H1 (cell line): ENCODE data around the gene MGST3. TPM values are rescaled to one million over a fixed set of nuclear protein-coding genes. Genes with fewer than 3 reads are reported as not detected.

Source experiments
- CTCF ChIA-PET: fragments of 300-600 bp; sonication (Branson Sonifier 250); formaldehyde crosslinking; loops from one replicate; lab custom pipeline; 2021; ENCODE audit not compliant: partially characterized antibody; lab: Charles Lee
- POLR2A ChIA-PET: fragments of 300-600 bp; sonication (Branson Sonifier 250); formaldehyde crosslinking; loops from one replicate; lab custom pipeline; 2021; ENCODE audit warnings: inconsistent platforms; ENCODE audit not compliant: partially characterized antibody; lab: Charles Lee
- DNase-seq, 2 experiments: peaks; one replicate each; pipeline versions ENCODE4 v3.0.0 to v3.0.0-alpha.2; 2010 to 2022; ENCODE audit warnings: low spot score in 2 of 2, low read depth in 1 of 2, mixed read lengths in 1 of 2
- FAIRE-seq: peaks from 2 replicates; lab custom pipeline; 2011; peaks lifted over from hg19 to GRCh38; lab: Jason Lieb, UNC
- H2AFZ ChIP-seq: 2 replicates; pipeline ENCODE4 v1.8.1; 2012; ENCODE audit warnings: low read length, inconsistent platforms
- H2AK5ac ChIP-seq: 2 replicates; pipeline ENCODE4 v1.6.1; 2013; ENCODE audit warnings: low read depth, low read length
- H2BK120ac ChIP-seq: replicated peaks from 2 replicates; pipeline ENCODE3; 2013; ENCODE audit warnings: low read depth, low read length, inconsistent platforms
- H2BK12ac ChIP-seq: 2 replicates; pipeline ENCODE4 v1.6.1; 2013; ENCODE audit warnings: low read depth, low read length
- H2BK15ac ChIP-seq: 2 replicates; pipeline ENCODE4 v1.6.1; 2013; ENCODE audit warnings: low read length
- H2BK20ac ChIP-seq: 2 replicates; pipeline ENCODE4 v1.6.1; 2013; ENCODE audit warnings: low read length
- H2BK5ac ChIP-seq: 2 replicates; pipeline ENCODE4 v1.6.1; 2013; ENCODE audit warnings: low read depth, low read length
- H3K14ac ChIP-seq: 2 replicates; pipeline ENCODE4 v1.6.1; 2013; ENCODE audit warnings: inconsistent platforms; ENCODE audit not compliant: insufficient read length
- H3K18ac ChIP-seq: 2 replicates; pipeline ENCODE4 v1.6.1; 2013; ENCODE audit warnings: low read length; ENCODE audit errors: extremely low read depth
- H3K23ac ChIP-seq: 2 replicates; pipeline ENCODE4 v1.6.1; 2013; ENCODE audit warnings: inconsistent platforms; ENCODE audit not compliant: insufficient read length
- H3K23me2 ChIP-seq: 2 replicates; pipeline ENCODE4 v1.6.1; 2013; ENCODE audit warnings: low read depth, low read length
- H3K27ac ChIP-seq: 2 replicates; pipeline ENCODE4 v1.6.1; 2011; ENCODE audit warnings: low read depth, low read length, inconsistent platforms
- H3K27me3 ChIP-seq, 4 experiments: replicated peaks in 1 of 4; 1 replicate in 1 of 4; 2 replicates in 3 of 4; pipeline versions ENCODE4 v1.6.1 to v1.8.1; 2011 to 2013; ENCODE audit warnings: low read length in 3 of 4, mild to moderate bottlenecking in 3 of 4, inconsistent platforms in 2 of 4, mixed read lengths in 2 of 4, moderate library complexity in 1 of 4; ENCODE audit not compliant: control insufficient read depth in 3 of 4, insufficient read depth in 3 of 4; ENCODE audit errors: extremely low read depth in 1 of 4
- H3K36me3 ChIP-seq, 4 experiments: 2 replicates each; pipeline versions ENCODE4 v1.6.1 to v1.8.1; 2011 to 2013; ENCODE audit warnings: mild to moderate bottlenecking in 4 of 4, low read length in 3 of 4, moderate library complexity in 2 of 4, control low read depth in 1 of 4, inconsistent platforms in 1 of 4; ENCODE audit not compliant: insufficient read depth in 4 of 4, control insufficient read depth in 2 of 4
- H3K4ac ChIP-seq: replicated peaks from 2 replicates; pipeline ENCODE3; 2013; ENCODE audit warnings: low read length, low read depth, mixed read lengths, inconsistent platforms; ENCODE audit not compliant: insufficient read length
- H3K4me1 ChIP-seq, 4 experiments: replicated peaks in 1 of 4; 1 replicate in 1 of 4; 2 replicates in 3 of 4; pipeline versions ENCODE4 v1.6.1 to v1.8.1; 2011 to 2013; ENCODE audit warnings: low read length in 3 of 4, inconsistent platforms in 2 of 4, mixed read lengths in 1 of 4; ENCODE audit not compliant: insufficient read depth in 4 of 4, control insufficient read depth in 3 of 4
- H3K4me2 ChIP-seq, 2 experiments: 2 replicates each; pipeline versions ENCODE4 v1.6.1 to v1.8.1; 2011 to 2013; ENCODE audit warnings: low read depth in 2 of 2, low read length in 2 of 2, control low read depth in 1 of 2, inconsistent platforms in 1 of 2, mild to moderate bottlenecking in 1 of 2; ENCODE audit not compliant: insufficient read depth in 1 of 2
- H3K4me3 ChIP-seq, 4 experiments: fragments of 200-600, 300-600 bp in 1 of 4; sonication (generic), shearing (Covaris generic), sonication (Bioruptor Twin) in 1 of 4; 2 replicates each; pipeline versions ENCODE4 v1.5.1 to v1.8.1; 2011 to 2016; ENCODE audit warnings: low read length in 4 of 4, low read depth in 3 of 4, control low read depth in 2 of 4, inconsistent platforms in 2 of 4, mild to moderate bottlenecking in 2 of 4, mixed read lengths in 1 of 4, moderate library complexity in 1 of 4; ENCODE audit not compliant: insufficient read depth in 2 of 4; ENCODE audit errors: extremely low read depth in 1 of 4
- H3K56ac ChIP-seq: replicated peaks from 2 replicates; pipeline ENCODE3; 2013; ENCODE audit warnings: low read depth, mild to moderate bottlenecking, mixed read lengths, low read length, inconsistent platforms; ENCODE audit not compliant: insufficient read length
- H3K79me1 ChIP-seq: 2 replicates; pipeline ENCODE4 v1.6.1; 2013; ENCODE audit warnings: low read depth, low read length, control low read depth
- H3K79me2 ChIP-seq, 2 experiments: 2 replicates each; pipeline versions ENCODE4 v1.6.1 to v1.8.1; 2012 to 2013; ENCODE audit warnings: low read length in 2 of 2, mild to moderate bottlenecking in 2 of 2, inconsistent platforms in 1 of 2; ENCODE audit not compliant: insufficient read depth in 2 of 2, control insufficient read depth in 1 of 2
- H3K9ac ChIP-seq, 4 experiments: replicated peaks in 1 of 4; 1 replicate in 1 of 4; 2 replicates in 3 of 4; pipeline versions ENCODE4 v1.6.1 to v1.8.1; 2011 to 2013; ENCODE audit warnings: low read depth in 3 of 4, low read length in 3 of 4, control low read depth in 2 of 4, mild to moderate bottlenecking in 2 of 4, moderate library complexity in 2 of 4, inconsistent platforms in 1 of 4; ENCODE audit errors: extremely low read depth in 1 of 4
- H3K9me3 ChIP-seq, 2 experiments: 2 replicates each; pipeline versions ENCODE4 v1.6.1 to v1.8.1; 2012 to 2013; ENCODE audit warnings: mild to moderate bottlenecking in 2 of 2, moderate library complexity in 2 of 2, control low read depth in 1 of 2, inconsistent platforms in 1 of 2, low read depth in 1 of 2, low read length in 1 of 2, mixed read lengths in 1 of 2; ENCODE audit not compliant: insufficient read depth in 2 of 2
- H4K20me1 ChIP-seq, 2 experiments: replicated peaks in 1 of 2; 2 replicates each; pipeline versions ENCODE3 to v1.8.1; 2011 to 2013; ENCODE audit warnings: inconsistent platforms in 2 of 2, low read length in 2 of 2, mild to moderate bottlenecking in 1 of 2; ENCODE audit not compliant: insufficient read depth in 2 of 2, control insufficient read depth in 1 of 2
- H4K5ac ChIP-seq: 2 replicates; pipeline ENCODE4 v1.6.1; 2013; ENCODE audit warnings: low read length, low read depth, mixed read lengths, inconsistent platforms; ENCODE audit not compliant: insufficient read length
- H4K8ac ChIP-seq: 2 replicates; pipeline ENCODE4 v1.8.0; 2013; ENCODE audit warnings: mild to moderate bottlenecking, moderate library complexity, low read length, inconsistent platforms; ENCODE audit not compliant: insufficient read depth; ENCODE audit errors: extremely low read depth
- H4K91ac ChIP-seq: replicated peaks from 2 replicates; pipeline ENCODE3; 2013; ENCODE audit warnings: low read length, mixed read lengths, inconsistent platforms; ENCODE audit not compliant: insufficient read length
- CEBPB ChIP-seq: IDR thresholded peaks from 2 replicates; pipeline ENCODE4 v1.6.1; 2012; ENCODE audit warnings: low read depth, low read length
- HDAC2 ChIP-seq, 2 experiments: fragments of 300-600 bp in 1 of 2; sonication (generic) in 1 of 2; IDR thresholded peaks; 2 replicates each; pipeline ENCODE4 v1.6.1; 2011 to 2012; ENCODE audit warnings: low read depth in 2 of 2, low read length in 2 of 2, mild to moderate bottlenecking in 2 of 2, moderate library complexity in 2 of 2, borderline replicate concordance in 1 of 2, inconsistent platforms in 1 of 2
- RNF2 ChIP-seq: fragments of 200-900, 300-1000 bp; sonication (generic); IDR thresholded peaks from 2 replicates; pipeline ENCODE4 v1.7.1; 2016; ENCODE audit warnings: borderline replicate concordance, low read depth, mild to moderate bottlenecking, antibody characterized with exemption, low read length; ENCODE audit not compliant: poor library complexity, severe bottlenecking; ENCODE audit errors: missing control alignments
- TAF7 ChIP-seq: optimal IDR thresholded peaks from 2 replicates; pipeline ENCODE3; 2011; ENCODE audit warnings: low read depth, mild to moderate bottlenecking, inconsistent platforms, low read length, moderate library complexity, borderline replicate concordance
- WGBS, 2 experiments: shearing (Covaris generic) in 1 of 2; methylation state at CpG; one replicate each; pipeline versions ENCODE4 v1.1.6 to v1.1.7; 2013 to 2015; ENCODE audit warnings: low lambda C conversion rate in 2 of 2, mixed read lengths in 2 of 2, inconsistent platforms in 1 of 2, low coverage in 1 of 2, missing lambda C conversion rate in 1 of 2; ENCODE audit not compliant: insufficient replicate concordance in 2 of 2, insufficient coverage in 1 of 2, insufficient read length in 1 of 2; ENCODE audit errors: extremely low coverage in 1 of 2, missing lambda C conversion rate in 1 of 2; 5-methylcytosine and 5-hydroxymethylcytosine counted together
- polyA plus RNA-seq, 7 experiments: library from polyadenylated mRNA; depleted of rRNA in 3 of 7; stranded (reverse) in 5 of 7; unstranded in 2 of 7; fragments of >200 nt in 5 of 7; fragments of 200-250 nt in 2 of 7; gene quantifications; 1 replicate in 5 of 7; 2 replicates in 1 of 7; 4 replicates in 1 of 7; pipeline versions ENCODE4 v1.2.1 to v1.2.3, GENCODE V29; 2011 to 2013; ENCODE audit warnings: missing spikeins in 2 of 7, mixed read lengths in 2 of 7
- total RNA-seq: library from RNA; stranded (reverse); fragmentation: NEBNext Ultra II Directional; extraction: Animal tissue kit (Norgen Biotek cat#: 25700); gene quantifications from 2 replicates; pipeline ENCODE4 v1.2.1, GENCODE V29; 2021

Gene MGST3
- total and polyA plus RNA-seq, 2 of the 8 experiments (the other 6 are each of a cell fraction or from before 2014, with no cell fraction given) = 124 to 257 TPM

GRCh38 chr1:165688046-165688445, 57.0 kb downstream of the MGST3 start:
- no peak overlapping the region for H3K56ac ChIP-seq
- H3K79me2 ChIP-seq = peaks cover 0 to 33% of the 10 kb centered on the region in 2 experiments; a peak in 3 of 4 replicates
- CTCF ChIA-PET = no interaction called here

More at GRCh38 chr1:165688046-165688445, 57.0 kb downstream of the MGST3 start:
- Histone ChIP-seq H3K23ac (no peak overlapping the region), H3K4ac (no peak overlapping the region), H3K9ac (no peak overlapping the region), H4K91ac (no peak overlapping the region), H3K23me2 (no peaks in the 10 kb centered on the region), H3K79me1 (peaks cover 5% of the 10 kb centered on the region), H3K4me3 (no peak overlapping the region), H2BK15ac (no peak overlapping the region), H3K36me3 (peaks cover 0 to 11% (median 2%) of the 10 kb centered on the region in 4 experiments; a peak in 4 of 8 replicates), H2BK12ac (no peak overlapping the region), H3K4me1 (no peaks in the 10 kb centered on the region), H2BK5ac (no peak overlapping the region), H4K20me1 (peaks cover 1 to 4% of the 10 kb centered on the region in 2 experiments), H3K18ac (no peak overlapping the region), H3K9me3 (peaks cover 5 to 6% of the 10 kb centered on the region in 2 experiments; a peak in 3 of 4 replicates), H2BK20ac (no peak overlapping the region), H4K8ac (no peak overlapping the region), H2BK120ac (no peak overlapping the region), H3K27me3 (no peaks in the 10 kb centered on the region), H3K14ac (no peak overlapping the region), H3K4me2 (no peak overlapping the region), H3K27ac (no peak overlapping the region), H2AFZ (no peak overlapping the region), H4K5ac (no peak overlapping the region), H2AK5ac (no peak overlapping the region)
- 95% methylated on average over 5 of the region's 5 CpGs; no CpG with 5 or more reads in 1 of the 2 experiments for WGBS, 2 experiments
- no peak for FAIRE-seq
- TF ChIP-seq RNF2 = no peak
- no peak for TF ChIP-seq TAF7
- no peak for TF ChIP-seq CEBPB
- no peak for TF ChIP-seq HDAC2 (IDR thresholded peaks at IDR 0.05; ENCODE audit: borderline replicate concordance in 1 of 2, low read depth in 2 of 2, low read length in 2 of 2)
- no peak for DNase-seq
- POLR2A ChIA-PET = no interaction called here
